Neural cell (in vitro differentiated cells): ENCODE data around the gene FAM241A. TPM values are rescaled to one million over a fixed set of nuclear protein-coding genes. Genes with fewer than 3 reads are reported as not detected.

ENCODE experiments used
- H2AFZ ChIP-seq: fragments of 200-600, 300-800 bp; sonication (generic), shearing (Covaris generic); 2 replicates; pipeline ENCODE4 v1.6.0; 2014; ENCODE audit warnings: low read depth, mild to moderate bottlenecking, antibody characterized with exemption, low read length, moderate library complexity
- H3F3A ChIP-seq: fragments of 200-600 bp; shearing (Covaris generic); 2 replicates; pipeline ENCODE4 v1.6.1; 2016; ENCODE audit warnings: mild to moderate bottlenecking, moderate library complexity, mixed read lengths, antibody characterized with exemption, low read length; ENCODE audit not compliant: insufficient read depth, poor library complexity, severe bottlenecking
- H3K27ac ChIP-seq: fragments of 200-600, 300-800 bp; sonication (generic), shearing (Covaris generic); 2 replicates; pipeline ENCODE4 v1.5.1; 2014; ENCODE audit warnings: mild to moderate bottlenecking, low read length, moderate library complexity
- H3K27me3 ChIP-seq: fragments of 300-800, 200-600 bp; sonication (generic), shearing (Covaris generic); 2 replicates; pipeline ENCODE4 v1.6.0; 2014; ENCODE audit warnings: mild to moderate bottlenecking, low read depth, low read length, moderate library complexity; ENCODE audit not compliant: insufficient read depth
- H3K36me3 ChIP-seq: fragments of 300-800, 200-600 bp; sonication (generic), shearing (Covaris generic); 2 replicates; pipeline ENCODE4 v1.5.1; 2014; ENCODE audit warnings: mild to moderate bottlenecking, antibody characterized with exemption, low read length, moderate library complexity; ENCODE audit not compliant: insufficient read depth
- H3K4me2 ChIP-seq: fragments of 300-800, 200-600 bp; sonication (generic), shearing (Covaris generic); 2 replicates; pipeline ENCODE4 v1.6.0; 2014; ENCODE audit warnings: mild to moderate bottlenecking, low read length
- H3K4me3 ChIP-seq: fragments of 300-800, 200-600 bp; sonication (generic), shearing (Covaris generic); 2 replicates; pipeline ENCODE4 v1.5.1; 2014; ENCODE audit warnings: mild to moderate bottlenecking, low read length, moderate library complexity
- H3K79me2 ChIP-seq: fragments of 200-600 bp; shearing (Covaris generic); replicated peaks from 2 replicates; pipeline ENCODE4 v1.6.0; 2014; ENCODE audit warnings: mild to moderate bottlenecking, low read length, moderate library complexity; ENCODE audit not compliant: insufficient read depth
- H3K9ac ChIP-seq: fragments of 300-800, 200-600 bp; sonication (generic), shearing (Covaris generic); 2 replicates; pipeline ENCODE4 v1.6.1; 2016; ENCODE audit warnings: mild to moderate bottlenecking, low read length, mixed read lengths
- H3K9me2 ChIP-seq: fragments of 200-600 bp; shearing (Covaris generic); 2 replicates; pipeline ENCODE4 v1.6.1; 2016; ENCODE audit warnings: mild to moderate bottlenecking, low read length, mixed read lengths; ENCODE audit not compliant: insufficient read depth
- H3K9me3 ChIP-seq: fragments of 200-600, 300-800 bp; sonication (generic), shearing (Covaris generic); 2 replicates; pipeline ENCODE4 v1.6.1; 2016; ENCODE audit warnings: mild to moderate bottlenecking, mixed run types, low read length, moderate library complexity, mixed read lengths
- H4K20me1 ChIP-seq: fragments of 200-600 bp; shearing (Covaris generic); 2 replicates; pipeline ENCODE4 v1.6.1; 2016; ENCODE audit warnings: mild to moderate bottlenecking, mixed run types; ENCODE audit not compliant: insufficient read depth
- CTCF ChIP-seq: fragments of 450-650 bp; IDR thresholded peaks from 2 replicates; pipeline ENCODE4 v1.5.1; 2014; ENCODE audit warnings: antibody characterized with exemption, mild to moderate bottlenecking, moderate library complexity; ENCODE audit not compliant: poor library complexity, severe bottlenecking
- EP300 ChIP-seq: fragments of 450-650 bp; conservative IDR thresholded peaks from 2 replicates; pipeline ENCODE4 v1.6.1; 2014; ENCODE audit warnings: antibody characterized with exemption, mild to moderate bottlenecking, moderate library complexity; ENCODE audit not compliant: poor library complexity, severe bottlenecking
- EZH2 ChIP-seq: fragments of 200-600, 300-800 bp; shearing (Covaris generic), sonication (generic); IDR thresholded peaks from 2 replicates; pipeline ENCODE4 v1.6.1; 2014; ENCODE audit warnings: antibody characterized with exemption, low read length, borderline replicate concordance, mild to moderate bottlenecking; ENCODE audit not compliant: insufficient read depth, poor library complexity, severe bottlenecking
- MXI1 ChIP-seq: fragments of 450-650 bp; conservative IDR thresholded peaks from 2 replicates; pipeline ENCODE4 v1.6.1; 2014; ENCODE audit warnings: antibody characterized with exemption, mild to moderate bottlenecking; ENCODE audit not compliant: poor library complexity, severe bottlenecking
- POLR2AphosphoS5 ChIP-seq: IDR thresholded peaks from 2 replicates; pipeline ENCODE4 v1.6.1; 2012
- RAD21 ChIP-seq: fragments of 450-650 bp; conservative IDR thresholded peaks from 2 replicates; pipeline ENCODE4 v1.6.1; 2014; ENCODE audit warnings: antibody characterized with exemption, mild to moderate bottlenecking, moderate library complexity
- REST ChIP-seq: IDR thresholded peaks from 2 replicates; pipeline ENCODE4 v1.6.1; 2012; ENCODE audit warnings: borderline replicate concordance
- SMC3 ChIP-seq: fragments of 450-650 bp; conservative IDR thresholded peaks from 2 replicates; pipeline ENCODE4 v1.6.1; 2014; ENCODE audit warnings: antibody characterized with exemption, mild to moderate bottlenecking, moderate library complexity; ENCODE audit not compliant: poor library complexity
- TAF1 ChIP-seq: IDR thresholded peaks from 2 replicates; pipeline ENCODE4 v1.6.1; 2012; ENCODE audit warnings: low read depth
- polyA plus RNA-seq: library from polyadenylated mRNA; depleted of rRNA; stranded (reverse); fragments of >200 nt; gene quantifications from 2 replicates; pipeline ENCODE4 v1.2.3, GENCODE V29; 2014

Gene FAM241A
- polyA plus RNA-seq, 1 donor from 2014 or later, result 0.59 TPM

- H3K36me3 ChIP-seq, result no peaks in the 10 kb centered on the region
- no peak overlapping the region for H3K4me3 ChIP-seq
- no peaks in the 10 kb centered on the region for H4K20me1 ChIP-seq
- no peak overlapping the region for H3K4me2 ChIP-seq
- no peak overlapping the region for H3K9ac ChIP-seq
- H2AFZ ChIP-seq, result no peak overlapping the region
- H3K27ac ChIP-seq, result no peak overlapping the region
- no peaks in the 10 kb centered on the region for H3F3A ChIP-seq
- H3K9me3 ChIP-seq, result no peaks in the 10 kb centered on the region
- TF ChIP-seq MXI1 (no peak), SMC3 (no peak), REST (no peak), RAD21 (no peak), EP300 (no peak), CTCF (no peak), TAF1 (no peak), EZH2 (no peak), POLR2AphosphoS5 (no peak)
- H3K27me3 ChIP-seq, result no peaks in the 10 kb centered on the region
- no peaks in the 10 kb centered on the region for H3K9me2 ChIP-seq
- H3K79me2 ChIP-seq, result no peaks in the 10 kb centered on the region
Observed at GRCh38 chr4:112127048-112127637, 18.1 kb upstream of the FAM241A start.

GRCh38 chr4:112127803-112128202 lies 17.5 kb upstream of the FAM241A start:
- Histone ChIP-seq H3K79me2 (no peaks in the 10 kb centered on the region), H3K9ac (no peak overlapping the region), H3F3A (no peaks in the 10 kb centered on the region), H3K4me2 (no peak overlapping the region), H2AFZ (no peak overlapping the region), H3K9me3 (no peaks in the 10 kb centered on the region), H3K27me3 (no peaks in the 10 kb centered on the region), H3K27ac (no peak overlapping the region), H4K20me1 (no peaks in the 10 kb centered on the region), H3K36me3 (no peaks in the 10 kb centered on the region), H3K4me3 (no peak overlapping the region), H3K9me2 (no peaks in the 10 kb centered on the region)
- no peak for TF ChIP-seq CTCF
- TF ChIP-seq REST, result no peak
- no peak for TF ChIP-seq SMC3
- TF ChIP-seq RAD21, result no peak
- no peak for TF ChIP-seq EP300
- TF ChIP-seq POLR2AphosphoS5, result no peak
- no peak for TF ChIP-seq MXI1
- TF ChIP-seq EZH2, result no peak
- no peak for TF ChIP-seq TAF1
